ENCODE results near the gene GPR148.

GPR148 gene

DNA sequence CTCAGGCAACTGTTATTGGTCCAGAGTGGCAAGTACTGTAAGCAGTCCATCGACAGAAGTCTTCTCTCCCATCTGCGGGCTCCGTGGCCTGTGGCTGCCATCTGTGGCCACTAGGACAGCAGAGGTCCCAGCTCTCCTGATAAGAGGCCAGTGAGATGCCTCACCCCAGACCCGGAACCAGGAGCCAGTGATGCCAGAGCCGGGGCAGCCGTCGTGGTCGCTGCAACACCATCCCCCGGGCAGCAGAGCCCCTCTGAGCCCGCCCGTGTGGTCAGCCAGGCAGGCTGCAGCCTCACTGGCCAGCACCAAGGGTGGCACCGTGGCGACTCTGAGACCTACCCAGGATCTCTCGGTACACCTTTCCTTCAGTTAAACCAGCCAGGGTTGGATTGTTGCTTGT is 8.7 kb downstream of the GPR148 start:
- TF ChIP-seq, protein P1, sequence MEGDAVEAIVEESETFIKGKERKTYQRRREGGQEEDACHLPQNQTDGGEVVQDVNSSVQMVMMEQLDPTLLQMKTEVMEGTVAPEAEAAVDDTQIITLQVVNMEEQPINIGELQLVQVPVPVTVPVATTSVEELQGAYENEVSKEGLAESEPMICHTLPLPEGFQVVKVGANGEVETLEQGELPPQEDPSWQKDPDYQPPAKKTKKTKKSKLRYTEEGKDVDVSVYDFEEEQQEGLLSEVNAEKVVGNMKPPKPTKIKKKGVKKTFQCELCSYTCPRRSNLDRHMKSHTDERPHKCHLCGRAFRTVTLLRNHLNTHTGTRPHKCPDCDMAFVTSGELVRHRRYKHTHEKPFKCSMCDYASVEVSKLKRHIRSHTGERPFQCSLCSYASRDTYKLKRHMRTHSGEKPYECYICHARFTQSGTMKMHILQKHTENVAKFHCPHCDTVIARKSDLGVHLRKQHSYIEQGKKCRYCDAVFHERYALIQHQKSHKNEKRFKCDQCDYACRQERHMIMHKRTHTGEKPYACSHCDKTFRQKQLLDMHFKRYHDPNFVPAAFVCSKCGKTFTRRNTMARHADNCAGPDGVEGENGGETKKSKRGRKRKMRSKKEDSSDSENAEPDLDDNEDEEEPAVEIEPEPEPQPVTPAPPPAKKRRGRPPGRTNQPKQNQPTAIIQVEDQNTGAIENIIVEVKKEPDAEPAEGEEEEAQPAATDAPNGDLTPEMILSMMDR (IDR thresholded peaks at IDR 0.05; ENCODE audit: insufficient read depth, low read depth, low read length, missing control alignments): no peak
- DNase-seq (ENCODE audit: low read depth): no peak
- no peak overlapping the region for H3K4me3 ChIP-seq (ENCODE audit: low read length)

DNA sequence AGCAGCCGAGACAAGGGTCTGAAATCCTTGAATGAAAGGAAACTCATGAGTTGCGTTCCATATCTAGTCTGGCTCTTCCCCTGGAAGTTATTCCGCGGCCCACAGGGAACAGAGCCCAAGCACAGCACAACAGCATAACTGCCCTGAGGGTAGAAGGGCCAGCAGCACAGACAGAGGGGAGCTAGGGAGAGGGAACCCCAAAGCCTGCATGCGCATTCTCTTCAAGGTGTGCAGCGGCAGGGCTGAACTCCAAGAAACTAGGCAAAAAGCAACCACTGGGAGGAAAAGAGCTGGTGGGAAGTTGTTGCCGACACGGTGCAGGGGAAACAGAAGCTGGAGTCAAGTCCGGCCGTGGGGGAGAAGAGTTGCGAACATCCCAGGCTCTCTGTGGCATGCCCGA is 11.8 kb downstream of the GPR148 start:
- DNase-seq (ENCODE audit: low read depth): no peak
- H3K4me3 ChIP-seq (ENCODE audit: low read length): no peak overlapping the region
- TF ChIP-seq, protein P1 (IDR thresholded peaks at IDR 0.05; ENCODE audit: insufficient read depth, low read depth, low read length, missing control alignments): no peak

DNA sequence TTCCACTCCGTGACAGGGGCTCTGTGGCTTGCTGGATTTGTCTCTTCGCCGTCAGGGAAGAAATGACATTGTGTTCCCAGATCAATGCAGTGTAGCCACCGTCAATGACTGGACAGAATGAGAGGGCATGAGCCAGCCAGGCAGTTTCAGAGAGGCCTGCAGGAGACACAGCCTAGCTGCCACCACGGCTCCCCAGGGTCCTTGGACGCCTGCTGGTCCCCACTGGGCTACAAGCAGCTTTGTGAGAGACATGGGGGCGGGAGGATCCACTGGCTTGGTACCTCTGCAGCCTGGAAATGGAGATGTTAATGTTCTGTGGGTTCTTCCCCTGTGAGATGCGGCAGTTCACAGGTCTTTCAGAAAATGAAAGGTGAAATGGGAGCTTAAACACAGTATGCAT is 14.4 kb downstream of the GPR148 start:
- H3K4me3 ChIP-seq (ENCODE audit: low read length): no peak overlapping the region
- TF ChIP-seq, protein P1 (IDR thresholded peaks at IDR 0.05; ENCODE audit: insufficient read depth, low read depth, low read length, missing control alignments): no peak
- DNase-seq (ENCODE audit: low read depth): no peak

DNA sequence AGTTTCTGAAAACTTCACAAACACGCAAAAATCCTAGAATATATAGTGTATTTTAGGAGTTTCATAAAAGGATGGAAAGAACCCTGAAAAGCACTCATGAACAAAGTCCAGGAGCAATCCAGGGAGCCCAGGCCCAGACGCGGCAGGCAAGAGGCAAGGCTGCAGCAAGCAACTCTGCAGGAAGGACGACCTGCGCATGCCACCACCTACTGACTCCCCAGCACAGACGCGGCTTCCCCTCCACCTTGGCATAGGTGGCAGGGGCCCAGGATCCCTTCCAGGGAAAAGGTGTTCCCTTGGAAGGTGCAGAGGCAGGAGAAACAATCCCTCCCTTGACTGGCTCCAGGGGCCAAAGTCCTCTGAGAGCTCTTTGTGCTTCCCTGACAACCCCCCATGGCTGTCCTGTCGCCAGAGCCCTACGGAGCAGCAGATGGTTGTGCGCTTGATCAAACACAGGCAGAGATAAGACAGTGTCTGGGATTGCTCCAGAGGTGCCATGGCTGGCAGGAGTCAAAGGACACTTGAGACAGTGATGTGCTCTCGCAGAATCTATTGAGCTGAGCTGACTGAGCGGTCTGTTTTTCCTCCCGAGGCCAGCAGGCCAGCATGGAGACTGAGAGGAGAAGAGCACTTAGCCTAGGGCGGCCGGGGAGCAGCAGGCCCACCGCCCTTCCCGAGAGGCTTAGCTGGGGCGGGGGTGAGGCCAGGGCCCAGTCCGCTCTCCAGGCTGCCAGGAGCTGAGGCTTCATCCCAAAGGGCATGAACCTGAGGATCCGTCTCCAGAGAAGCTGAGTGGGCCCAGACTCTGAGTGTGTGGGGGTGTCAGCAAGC is 15.6 kb downstream of the GPR148 start:
- no peak for DNase-seq (ENCODE audit: low read depth)
- TF ChIP-seq, protein P1 (IDR thresholded peaks at IDR 0.05; ENCODE audit: insufficient read depth, low read depth, low read length, missing control alignments): no peak
- H3K4me3 ChIP-seq (ENCODE audit: low read length): no peak overlapping the region

DNA sequence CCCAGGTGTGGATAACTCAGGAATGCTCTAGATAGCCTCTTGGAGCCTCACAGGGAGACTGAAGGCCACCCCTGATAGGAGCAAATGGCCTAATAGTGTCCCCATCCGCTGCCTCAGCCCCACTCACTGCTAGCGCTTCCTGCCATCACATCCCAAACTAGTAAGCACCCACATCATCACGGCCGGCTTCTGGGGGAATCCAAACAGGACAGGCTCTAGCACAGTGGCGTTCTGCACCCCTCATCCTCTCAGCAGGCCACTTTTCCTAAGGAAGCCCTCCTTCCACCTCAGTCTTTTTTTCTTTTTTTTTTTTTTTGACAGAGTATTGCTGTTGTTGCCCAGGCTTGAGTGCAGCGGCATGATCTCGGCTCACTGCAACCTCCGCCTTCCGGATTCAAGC is 20.2 kb downstream of the GPR148 start:
- TF ChIP-seq, protein P1 (IDR thresholded peaks at IDR 0.05; ENCODE audit: insufficient read depth, low read depth, low read length, missing control alignments): no peak
- no peak overlapping the region for H3K4me3 ChIP-seq (ENCODE audit: low read length)
- DNase-seq (ENCODE audit: low read depth): no peak

DNA sequence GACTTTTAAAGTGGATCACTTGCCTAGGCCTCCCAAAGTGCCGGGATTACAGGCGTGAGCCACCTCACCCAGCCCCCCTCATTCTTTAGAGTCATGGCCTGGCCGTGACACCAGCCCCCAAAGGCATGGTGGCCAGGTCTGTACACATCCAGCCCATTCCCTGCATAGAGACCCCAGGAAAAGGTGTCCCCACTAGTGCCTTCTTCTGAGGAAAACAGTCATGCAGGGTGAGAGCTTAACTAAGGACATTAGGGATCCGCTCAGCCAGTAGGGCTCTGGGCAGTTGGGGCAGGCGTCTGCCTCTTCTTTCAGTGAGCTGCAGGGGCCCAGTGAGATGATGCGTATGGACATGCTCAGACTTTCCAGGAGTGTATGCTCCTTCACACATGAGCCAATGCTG is 20.8 kb downstream of the GPR148 start:
- DNase-seq (ENCODE audit: low read depth): no peak
- no peak overlapping the region for H3K4me3 ChIP-seq (ENCODE audit: low read length)
- TF ChIP-seq, protein P1 (IDR thresholded peaks at IDR 0.05; ENCODE audit: insufficient read depth, low read depth, low read length, missing control alignments): no peak

DNA sequence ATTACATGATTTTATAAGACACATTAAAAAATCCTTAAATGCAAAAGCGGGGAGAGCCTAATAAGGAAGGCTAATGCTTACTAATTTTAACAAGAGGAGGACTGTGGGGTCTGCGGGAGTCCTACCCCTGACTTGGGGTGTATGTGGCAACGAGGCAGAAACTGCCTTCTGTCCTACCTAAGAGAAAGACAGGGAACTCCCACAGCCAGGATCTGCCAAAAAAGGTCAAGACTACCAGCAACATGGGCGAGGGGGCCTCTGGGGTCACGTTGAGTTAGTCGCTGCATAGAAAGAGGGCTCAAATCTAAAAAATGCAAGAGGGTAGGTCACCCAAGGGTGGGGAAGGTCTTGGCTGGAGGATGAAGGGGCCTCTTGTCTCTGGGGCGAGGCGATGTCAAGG is 25.9 kb downstream of the GPR148 start:
- TF ChIP-seq, protein P1 (IDR thresholded peaks at IDR 0.05; ENCODE audit: insufficient read depth, low read depth, low read length, missing control alignments): no peak

More for the DNA sequence above, 25.9 kb downstream of the GPR148 start:
- H3K4me3 ChIP-seq (ENCODE audit: low read length): no peak overlapping the region
- no peak for DNase-seq (ENCODE audit: low read depth)

Measured in epithelial cell of esophagus (primary cell).